Lower leg skin (tissue), 4 donors: ENCODE data around the gene C17orf113. TPM values are rescaled to one million over a fixed set of nuclear protein-coding genes. Genes with fewer than 3 reads are reported as not detected.
A peak's percentile ranks its signal among the peaks of the same experiment; 100 is the strongest.
"Not testable (repeated sequence)": the region's sequence is repeated elsewhere in the genome, so short reads cannot be mapped to it uniquely, and the experiment has no call there.

Experiments used
- DNase-seq, 2 donors: peaks; one replicate each; pipeline ENCODE4 v3.0.0-alpha.2; 2019; ENCODE audit warnings: low spot score in 2 of 2
- H3K4me3 ChIP-seq: fragments of 200-600 bp; sonication (generic); 2 replicates; pipeline ENCODE4 v1.5.1; 2017; ENCODE audit warnings: mild to moderate bottlenecking, low read depth; ENCODE audit not compliant: poor library complexity, severe bottlenecking
- CTCF ChIP-seq, 3 donors: fragments of 450-650 bp; IDR thresholded peaks; one replicate each; pipeline ENCODE4 v1.5.1; 2016; ENCODE audit warnings: antibody characterized with exemption in 3 of 3, mild to moderate bottlenecking in 3 of 3, moderate library complexity in 2 of 3
- POLR2A ChIP-seq, 2 donors: fragments of 450-650 bp; IDR thresholded peaks; one replicate each; pipeline ENCODE4 v1.6.1; 2016 to 2017; ENCODE audit warnings: antibody characterized with exemption in 2 of 2, mild to moderate bottlenecking in 1 of 2, moderate library complexity in 1 of 2
- WGBS, 2 donors: methylation state at CpG; one replicate each; pipeline ENCODE4 v1.1.5; 2018; 5-methylcytosine and 5-hydroxymethylcytosine counted together
- intact Hi-C: fragments of 100-400 bp; cut with DNase I; formaldehyde crosslinking; loops from one replicate; pipeline ENCODE4 v1.15.0; 2023; ENCODE audit warnings: low total_unique reads
- total RNA-seq, 4 donors: library from RNA; depleted of rRNA; stranded (reverse); fragments of >200 nt; gene quantifications; one replicate each; pipeline ENCODE4 v1.1.0, GENCODE V29; 2016

Gene C17orf113
- total RNA-seq, 4 donors from 2014 or later = 0.97 to 1.8 (median 1.5) TPM

GRCh38 chr17:42018339-42018738 lies 32.1 kb downstream of the C17orf113 start:
- DNase-seq = no peak
- no peak overlapping the region for H3K4me3 ChIP-seq
- intact Hi-C loops = no loop called here
- WGBS, 2 donors = 30 to 46% methylated on average over 3 of the region's 3 CpGs
- TF ChIP-seq POLR2A (IDR thresholded peaks at IDR 0.05) = no peak
- no peak for TF ChIP-seq CTCF (IDR thresholded peaks at IDR 0.05)

GRCh38 chr17:42017866-42018200 lies 32.6 kb downstream of the C17orf113 start:
- TF ChIP-seq CTCF (IDR thresholded peaks at IDR 0.05) (no peak), POLR2A (IDR thresholded peaks at IDR 0.05) (no peak)
- H3K4me3 ChIP-seq = peak overlapping the region; percentile 91
- intact Hi-C loops = no loop called here
- WGBS, 2 donors = 0 to 6% methylated on average over 11 of the region's 11 CpGs
- peak in 1 of 2 donors; percentile 23 for DNase-seq

- DNase-seq = peak; percentile 86 to 98
- 0 to 1% methylated on average over 48 to 62 of the region's 70 CpGs for whole genome bisulfite sequencing, 2 donors
- intact Hi-C loops = no loop called here
- TF ChIP-seq CTCF (IDR thresholded peaks at IDR 0.05) (no peak), POLR2A (IDR thresholded peaks at IDR 0.05) (peak in 1 of 2 donors; percentile 60)
- H3K4me3 ChIP-seq = peak within 1 kb of the TSS; percentile 91
Measured at GRCh38 chr17:42016941-42017865, 33.2 kb downstream of the C17orf113 start, which contains the start of gene DNAJC7. DNAJC7 (minus strand) TSS chr17:42017439; CDS start chr17:42017416, 23 bp downstream.

GRCh38 chr17:42016411-42016831 lies 34.0 kb downstream of the C17orf113 start:
- no peak for TF ChIP-seq POLR2A (IDR thresholded peaks at IDR 0.05)
- no peak for TF ChIP-seq CTCF (IDR thresholded peaks at IDR 0.05)
- H3K4me3 ChIP-seq = peak overlapping the region; percentile 91
- intact Hi-C loops = no loop called here
- no peak for DNase-seq
- WGBS, 2 donors = 2 to 3% methylated on average over 12 of the region's 12 CpGs

- 94 to 95% methylated on average over 12 of the region's 12 CpGs for WGBS, 2 donors
- H3K4me3 ChIP-seq, DNase-seq, intact Hi-C loops: not testable (repeated sequence)
Measured at GRCh38 chr17:42013740-42014139, 36.7 kb downstream of the C17orf113 start.

GRCh38 chr17:42012363-42012762 lies 38.0 kb downstream of the C17orf113 start:
- H3K4me3 ChIP-seq, DNase-seq, intact Hi-C loops: not testable (repeated sequence)
- WGBS, 2 donors = 81 to 84% methylated on average over 4 of the region's 4 CpGs
